Thyroid gland (tissue), 4 donors: Measurements from ENCODE around the gene MPPED1. TPM values are rescaled to one million over a fixed set of nuclear protein-coding genes. Genes with fewer than 3 reads are reported as not detected.

ENCODE experiments used
- DNase-seq, 2 donors: peaks; one replicate each; pipeline ENCODE4 v3.0.0-alpha.2; 2019
- H3K27ac ChIP-seq, 3 donors: fragments of 200-600 bp; sonication (generic); 1 replicate in 2 of 3; 2 replicates in 1 of 3; pipeline ENCODE4 v1.5.1; 2016 to 2019; ENCODE audit warnings: mild to moderate bottlenecking in 1 of 3, moderate library complexity in 1 of 3
- H3K27me3 ChIP-seq: fragments of 200-600 bp; sonication (generic); one replicate; pipeline ENCODE4 v1.5.1; 2019
- H3K36me3 ChIP-seq, 2 donors: fragments of 200-600 bp; sonication (generic); one replicate each; pipeline ENCODE4 v1.5.1; 2016 to 2019
- H3K4me1 ChIP-seq, 2 donors: fragments of 200-600 bp; sonication (generic); one replicate each; pipeline ENCODE4 v1.5.1; 2017 to 2019
- H3K4me3 ChIP-seq, 3 donors: fragments of 200-600 bp; sonication (generic); replicated peaks in 1 of 3; 1 replicate in 2 of 3; 2 replicates in 1 of 3; pipeline ENCODE4 v1.5.1; 2016; ENCODE audit warnings: mild to moderate bottlenecking in 1 of 3
- H3K9me3 ChIP-seq: fragments of 200-600 bp; sonication (generic); one replicate; pipeline ENCODE4 v1.5.1; 2017
- CTCF ChIP-seq, 6 experiments: fragments of 200-600 bp in 3 of 6; fragments of 450-650 bp in 3 of 6; sonication (generic) in 3 of 6; IDR thresholded peaks; one replicate each; pipeline ENCODE4 v1.5.1; 2016 to 2019; ENCODE audit warnings: antibody characterized with exemption in 6 of 6, mild to moderate bottlenecking in 2 of 6, inconsistent platforms in 1 of 6, moderate library complexity in 1 of 6
- POLR2A ChIP-seq, 2 donors: fragments of 450-650 bp; IDR thresholded peaks; one replicate each; pipeline ENCODE4 v1.6.1; 2017; ENCODE audit warnings: antibody characterized with exemption in 2 of 2, mild to moderate bottlenecking in 2 of 2, moderate library complexity in 1 of 2
- WGBS, 2 donors: methylation state at CpG; one replicate each; pipeline ENCODE4 v1.1.5; 2017; 5-methylcytosine and 5-hydroxymethylcytosine counted together
- intact Hi-C: fragments of 100-400 bp; cut with DNase I; formaldehyde crosslinking; loops from one replicate; pipeline ENCODE4 v1.15.1; 2023
- total RNA-seq, 4 donors: library from RNA; depleted of rRNA; stranded (reverse); fragments of >200 nt; gene quantifications; one replicate each; pipeline ENCODE4 v1.2.3, GENCODE V29; 2016

MPPED1 gene
- total RNA-seq, 4 donors from 2014 or later, result not detected

- no peak for TF ChIP-seq POLR2A (IDR thresholded peaks at IDR 0.05)
- TF ChIP-seq CTCF (IDR thresholded peaks at IDR 0.05), result no peak
- intact Hi-C loops, result no loop called here
- Histone ChIP-seq H3K27ac (no peak overlapping the region), H3K9me3 (no peaks in the 10 kb centered on the region), H3K27me3 (no peaks in the 10 kb centered on the region), H3K4me1 (no peaks in the 10 kb centered on the region), H3K4me3 (no peak overlapping the region), H3K36me3 (no peaks in the 10 kb centered on the region)
- no peak for DNase-seq
- WGBS, 2 donors, result 52 to 57% methylated on average over 18 to 25 of the region's 26 CpGs
Measured at GRCh38 chr22:43488031-43488866, 76.4 kb downstream of the MPPED1 start.

- Histone ChIP-seq H3K9me3 (no peaks in the 10 kb centered on the region), H3K4me1 (no peaks in the 10 kb centered on the region), H3K4me3 (no peak overlapping the region), H3K36me3 (no peaks in the 10 kb centered on the region), H3K27me3 (no peaks in the 10 kb centered on the region), H3K27ac (no peak overlapping the region)
- intact Hi-C loops, result no loop called here
- DNase-seq, result no peak
- 42 to 46% methylated on average over 7 to 10 of the region's 10 CpGs for WGBS, 2 donors
- TF ChIP-seq CTCF (IDR thresholded peaks at IDR 0.05) (no peak), POLR2A (IDR thresholded peaks at IDR 0.05) (no peak)
Measured at GRCh38 chr22:43488937-43489336, 77.1 kb downstream of the MPPED1 start.

DNA sequence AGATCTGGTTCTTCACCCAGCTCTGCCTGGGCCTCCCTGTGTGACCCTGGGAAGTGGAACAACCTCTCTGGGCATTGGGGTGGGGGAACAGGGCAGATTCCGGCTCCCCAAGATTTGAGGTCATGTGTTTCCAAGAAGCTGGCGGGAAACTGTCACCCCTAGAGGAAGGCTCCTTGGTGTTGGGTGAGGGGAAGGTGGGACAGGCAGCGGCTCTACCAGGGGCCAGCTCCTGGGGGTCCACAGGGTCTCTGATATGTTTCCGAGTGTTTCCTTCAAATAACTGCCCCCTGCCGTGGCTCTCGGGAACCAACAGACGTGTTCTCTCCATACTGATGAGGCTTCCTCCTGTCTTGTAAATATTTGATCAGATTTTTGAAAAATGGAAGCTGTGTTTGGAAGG lies 78.5 kb downstream of the MPPED1 start:
- no peak overlapping the region for H3K27ac ChIP-seq
- H3K9me3 ChIP-seq, result no peaks in the 10 kb centered on the region
- no peaks in the 10 kb centered on the region for H3K4me1 ChIP-seq
- H3K4me3 ChIP-seq, result no peak overlapping the region
- 77 to 85% methylated on average over 5 to 6 of the region's 7 CpGs for WGBS, 2 donors
- H3K27me3 ChIP-seq, result no peaks in the 10 kb centered on the region
- intact Hi-C loops, result no loop called here
- TF ChIP-seq POLR2A (IDR thresholded peaks at IDR 0.05) (no peak), CTCF (IDR thresholded peaks at IDR 0.05) (no peak)
- no peaks in the 10 kb centered on the region for H3K36me3 ChIP-seq
- no peak for DNase-seq

GRCh38 chr22:43491177-43491576 lies 79.4 kb downstream of the MPPED1 start:
- WGBS, 2 donors, result 58 to 64% methylated on average over 3 of the region's 3 CpGs
- intact Hi-C loops, result no loop called here
- H3K27me3 ChIP-seq, result no peaks in the 10 kb centered on the region
- H3K4me1 ChIP-seq, result no peaks in the 10 kb centered on the region
- H3K9me3 ChIP-seq, result no peaks in the 10 kb centered on the region
- H3K36me3 ChIP-seq, result no peaks in the 10 kb centered on the region
- DNase-seq, result no peak
- H3K27ac ChIP-seq, result no peak overlapping the region
- no peak overlapping the region for H3K4me3 ChIP-seq
- TF ChIP-seq POLR2A (IDR thresholded peaks at IDR 0.05) (no peak), CTCF (IDR thresholded peaks at IDR 0.05) (no peak)

- H3K4me3 ChIP-seq, result no peak overlapping the region
- H3K4me1 ChIP-seq, result no peaks in the 10 kb centered on the region
- H3K27me3 ChIP-seq, result no peaks in the 10 kb centered on the region
- H3K27ac ChIP-seq, result no peak overlapping the region
- no peaks in the 10 kb centered on the region for H3K36me3 ChIP-seq
- intact Hi-C loops, result no loop called here
- no peak for DNase-seq
- TF ChIP-seq POLR2A (IDR thresholded peaks at IDR 0.05) (no peak), CTCF (IDR thresholded peaks at IDR 0.05) (no peak)
- 91 to 98% methylated on average over 1 of the region's 1 CpG for WGBS, 2 donors
- H3K9me3 ChIP-seq, result no peaks in the 10 kb centered on the region
Measured at GRCh38 chr22:43491737-43492136, 79.9 kb downstream of the MPPED1 start.
